Measurements from ENCODE around the gene HIBCH. TPM values are rescaled to one million over a fixed set of nuclear protein-coding genes. Genes with fewer than 3 reads are reported as not detected.

Gene HIBCH
- total and polyA plus RNA-seq, 2 of the 13 experiments (the other 11 are each of a cell fraction or from before 2014, with no cell fraction given) = 18.8 to 49.5 TPM

DNA sequence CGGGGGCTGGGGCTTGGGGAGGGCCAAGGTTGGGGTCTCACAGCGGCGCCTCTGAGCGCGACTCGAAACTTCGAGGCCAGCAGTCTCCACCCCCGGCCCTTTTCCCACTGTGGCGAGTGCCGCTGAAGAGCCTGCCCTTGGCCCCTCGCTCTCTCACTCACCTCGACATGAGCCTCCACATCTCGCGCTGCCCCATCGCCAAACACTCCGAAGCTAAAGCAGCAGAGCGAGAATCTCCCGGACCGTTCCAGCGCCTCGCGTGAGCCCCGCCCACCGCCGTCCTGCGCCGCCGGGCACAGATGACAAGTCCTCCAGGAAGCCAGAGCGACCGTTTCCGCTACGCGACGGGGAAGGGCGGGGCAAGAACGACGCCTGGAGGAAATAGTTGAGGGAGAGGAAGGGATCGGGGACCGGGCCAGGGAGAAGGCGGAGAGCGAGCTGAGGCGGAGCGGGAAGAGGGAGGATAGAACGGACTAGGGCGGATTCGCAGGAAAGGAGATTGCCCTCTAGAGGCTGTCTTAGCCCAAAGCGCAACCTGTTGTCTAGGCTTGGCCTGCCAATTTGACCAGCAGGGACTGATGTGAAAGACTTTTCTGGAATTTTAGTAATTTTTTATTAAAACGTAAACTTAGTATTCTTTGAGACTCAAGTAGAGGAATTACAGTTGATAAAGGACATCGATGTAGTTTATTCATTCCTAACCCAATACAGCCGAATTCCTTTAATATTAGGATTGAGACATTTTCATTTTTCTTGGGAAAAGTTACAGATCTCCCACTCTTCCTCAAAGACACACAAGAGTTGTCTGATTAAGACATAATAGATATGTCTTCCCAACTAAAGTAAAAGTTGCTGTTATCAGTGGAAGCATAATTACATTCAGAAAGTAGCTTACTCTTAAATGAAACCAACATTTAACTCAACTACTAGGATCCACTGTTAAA is at the start of gene HIBCH (continued):
- TF ChIP-seq, protein P1, sequence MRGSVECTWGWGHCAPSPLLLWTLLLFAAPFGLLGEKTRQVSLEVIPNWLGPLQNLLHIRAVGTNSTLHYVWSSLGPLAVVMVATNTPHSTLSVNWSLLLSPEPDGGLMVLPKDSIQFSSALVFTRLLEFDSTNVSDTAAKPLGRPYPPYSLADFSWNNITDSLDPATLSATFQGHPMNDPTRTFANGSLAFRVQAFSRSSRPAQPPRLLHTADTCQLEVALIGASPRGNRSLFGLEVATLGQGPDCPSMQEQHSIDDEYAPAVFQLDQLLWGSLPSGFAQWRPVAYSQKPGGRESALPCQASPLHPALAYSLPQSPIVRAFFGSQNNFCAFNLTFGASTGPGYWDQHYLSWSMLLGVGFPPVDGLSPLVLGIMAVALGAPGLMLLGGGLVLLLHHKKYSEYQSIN (CRISPR knock-in tag; IDR thresholded peaks at IDR 0.05; ENCODE audit: borderline replicate concordance) = no peak
- TF ChIP-seq, protein P2, sequence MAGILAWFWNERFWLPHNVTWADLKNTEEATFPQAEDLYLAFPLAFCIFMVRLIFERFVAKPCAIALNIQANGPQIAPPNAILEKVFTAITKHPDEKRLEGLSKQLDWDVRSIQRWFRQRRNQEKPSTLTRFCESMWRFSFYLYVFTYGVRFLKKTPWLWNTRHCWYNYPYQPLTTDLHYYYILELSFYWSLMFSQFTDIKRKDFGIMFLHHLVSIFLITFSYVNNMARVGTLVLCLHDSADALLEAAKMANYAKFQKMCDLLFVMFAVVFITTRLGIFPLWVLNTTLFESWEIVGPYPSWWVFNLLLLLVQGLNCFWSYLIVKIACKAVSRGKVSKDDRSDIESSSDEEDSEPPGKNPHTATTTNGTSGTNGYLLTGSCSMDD (CRISPR knock-in tag; IDR thresholded peaks at IDR 0.05) = no peak
- no peak for TF ChIP-seq IKZF1 (IDR thresholded peaks at IDR 0.05)
- TF ChIP-seq HMG20B (CRISPR knock-in tag; conservative IDR thresholded peaks at IDR 0.05) = 0 out of 2 replicates have a peak, but pooled peaks have one; percentile 64
- no peak for TF ChIP-seq ZNF672 (CRISPR knock-in tag; IDR thresholded peaks at IDR 0.05)

DNA sequence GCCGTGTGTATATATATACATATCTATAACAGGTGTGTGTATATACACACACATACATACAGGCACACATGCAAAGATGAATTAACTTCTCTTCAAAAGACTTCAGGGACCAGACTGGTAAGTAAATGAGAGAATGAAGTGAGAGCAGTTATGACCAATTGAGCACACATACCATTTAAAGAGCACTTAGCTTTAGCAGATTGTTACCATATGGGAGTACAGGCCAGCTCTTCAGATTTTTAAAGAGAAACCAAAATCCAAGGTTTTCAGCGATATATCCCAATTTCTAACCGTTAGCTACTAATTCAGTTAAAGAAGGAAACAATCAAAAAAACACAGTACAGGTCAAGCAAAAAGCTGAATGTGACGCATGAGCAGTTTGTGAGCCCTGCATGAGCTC is 47.5 kb upstream of the HIBCH start:
- Histone ChIP-seq H3K9ac (ENCODE audit: insufficient read depth, low read depth, low read length) (no peak overlapping the region), H3K4me2 (ENCODE audit: low read depth, low read length) (no peak overlapping the region), H2AFZ (ENCODE audit: low read length) (no peak overlapping the region), H3K27me3 (ENCODE audit: control insufficient read depth in 1 of 2, insufficient read depth in 2 of 2, low read length in 2 of 2) (no peaks in the 10 kb centered on the region), H3K4me1 (ENCODE audit: insufficient read depth, low read length) (peaks cover 1% of the 10 kb centered on the region; the same call in 1 of the 2 replicates), H3K9me3 (ENCODE audit: low read length) (no peaks in the 10 kb centered on the region), H3K79me2 (ENCODE audit: insufficient read depth, low read length) (no peaks in the 10 kb centered on the region), H3K27ac (ENCODE audit: extremely low read length, insufficient read depth, low read length) (no peak overlapping the region), H3K4me3 (replicated peaks in 1 of 3; ENCODE audit: insufficient read depth in 1 of 3, low read depth in 2 of 3, low read length in 3 of 3) (no peak overlapping the region), H4K20me1 (ENCODE audit: insufficient read depth, low read length) (no peaks in the 10 kb centered on the region), H3K36me3 (replicated peaks in 1 of 2; ENCODE audit: control insufficient read depth in 1 of 2, insufficient read depth in 2 of 2, low read length in 2 of 2) (peaks cover 0 to 14% of the 10 kb centered on the region in 2 experiments; a peak in 4 of 5 replicates)
- in situ Hi-C loops (cut with HindIII; ENCODE audit: extremely low pct_ligation_motif_present, low pct_unique_long_range_greater_than_20kb) (no loop called here), intact Hi-C loops (cut with micrococcal nuclease; ENCODE audit: unreplicated experiment) (no loop called here)
- CTCF ChIA-PET (ENCODE audit: low intra/inter-chr PET ratio, low total read pairs) = no interaction called here
- FAIRE-seq = no peak
- WGBS (ENCODE audit: low lambda C conversion rate) = 95% methylated on average over 4 of the region's 4 CpGs
- no TSS peak for BruUV-seq (replicated peaks)
- DNase-seq (ENCODE audit: low spot score) = no peak
- POLR2A ChIA-PET = no interaction called here
- no peak for ATAC-seq
- TF ChIP-seq BHLHE40 (IDR thresholded peaks at IDR 0.05; ENCODE audit: low read length) (no peak), ASH2L (IDR thresholded peaks at IDR 0.05; ENCODE audit: insufficient read length, low read depth, low read length) (no peak), ZNF235 (CRISPR knock-in tag; IDR thresholded peaks at IDR 0.05; ENCODE audit: borderline replicate concordance) (no peak), MIER2 (CRISPR knock-in tag; IDR thresholded peaks at IDR 0.05) (no peak), YEATS2 (CRISPR knock-in tag; IDR thresholded peaks at IDR 0.05; ENCODE audit: borderline replicate concordance) (no peak), SPEN (CRISPR knock-in tag; IDR thresholded peaks at IDR 0.05; ENCODE audit: low read depth) (no peak), ZNF256 (CRISPR knock-in tag; conservative IDR thresholded peaks at IDR 0.05) (no peak)
- TF ChIP-seq, protein P3, sequence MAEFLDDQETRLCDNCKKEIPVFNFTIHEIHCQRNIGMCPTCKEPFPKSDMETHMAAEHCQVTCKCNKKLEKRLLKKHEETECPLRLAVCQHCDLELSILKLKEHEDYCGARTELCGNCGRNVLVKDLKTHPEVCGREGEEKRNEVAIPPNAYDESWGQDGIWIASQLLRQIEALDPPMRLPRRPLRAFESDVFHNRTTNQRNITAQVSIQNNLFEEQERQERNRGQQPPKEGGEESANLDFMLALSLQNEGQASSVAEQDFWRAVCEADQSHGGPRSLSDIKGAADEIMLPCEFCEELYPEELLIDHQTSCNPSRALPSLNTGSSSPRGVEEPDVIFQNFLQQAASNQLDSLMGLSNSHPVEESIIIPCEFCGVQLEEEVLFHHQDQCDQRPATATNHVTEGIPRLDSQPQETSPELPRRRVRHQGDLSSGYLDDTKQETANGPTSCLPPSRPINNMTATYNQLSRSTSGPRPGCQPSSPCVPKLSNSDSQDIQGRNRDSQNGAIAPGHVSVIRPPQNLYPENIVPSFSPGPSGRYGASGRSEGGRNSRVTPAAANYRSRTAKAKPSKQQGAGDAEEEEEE (CRISPR knock-in tag; IDR thresholded peaks at IDR 0.05; ENCODE audit: borderline replicate concordance) = no peak
